ENCODE data around the gene GJD2. TPM values are rescaled to one million over a fixed set of nuclear protein-coding genes. Genes with fewer than 3 reads are reported as not detected.

Gene GJD2
- total RNA-seq (not detected), polyA plus RNA-seq (not detected)

DNA sequence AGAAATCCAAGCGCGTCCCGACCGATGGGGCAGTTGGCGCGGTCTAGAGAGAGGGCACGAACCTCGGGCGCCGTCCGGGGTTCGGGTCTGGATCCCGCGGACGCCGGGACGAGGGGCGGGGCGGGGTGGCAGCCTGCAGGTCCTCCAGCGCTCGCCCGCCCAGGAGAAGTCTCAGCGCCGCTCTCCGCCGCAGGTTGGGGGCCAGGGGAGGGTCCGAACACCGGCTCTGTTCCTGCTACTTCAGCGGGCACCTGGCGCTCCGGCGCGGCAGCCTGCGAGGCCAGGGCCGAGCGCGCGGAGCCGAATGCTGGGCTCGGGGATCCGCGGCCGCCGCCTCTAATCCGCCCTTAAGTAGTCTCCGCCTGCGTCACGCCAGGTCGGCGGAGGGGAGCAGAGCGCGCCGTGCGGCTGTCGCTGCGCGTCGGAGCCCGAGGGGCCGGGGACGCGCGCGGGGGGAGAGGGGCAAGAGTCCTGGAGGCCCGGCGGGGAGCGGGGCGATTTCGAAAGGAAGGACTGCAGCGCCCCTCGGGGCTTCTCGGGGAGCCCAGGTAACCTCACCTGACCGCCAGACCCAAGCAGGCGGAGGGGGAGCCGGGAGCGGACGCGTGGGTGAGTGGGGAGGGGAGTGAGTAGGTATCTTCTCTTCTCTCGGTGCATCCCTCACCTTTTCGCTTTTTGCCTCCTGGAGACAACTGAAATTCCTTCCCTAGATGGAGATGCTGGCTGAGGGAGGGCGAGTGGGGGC, at the start of gene GJD2:
GJD2 (minus strand) TSS at position 325 of the 745 bp plus-strand sequence. CDS start 510 bp downstream, outside the sequence.
- H3K9me3 ChIP-seq (ENCODE audit: low read length), result no peaks in the 10 kb centered on the region
- no peak for DNase-seq

DNA sequence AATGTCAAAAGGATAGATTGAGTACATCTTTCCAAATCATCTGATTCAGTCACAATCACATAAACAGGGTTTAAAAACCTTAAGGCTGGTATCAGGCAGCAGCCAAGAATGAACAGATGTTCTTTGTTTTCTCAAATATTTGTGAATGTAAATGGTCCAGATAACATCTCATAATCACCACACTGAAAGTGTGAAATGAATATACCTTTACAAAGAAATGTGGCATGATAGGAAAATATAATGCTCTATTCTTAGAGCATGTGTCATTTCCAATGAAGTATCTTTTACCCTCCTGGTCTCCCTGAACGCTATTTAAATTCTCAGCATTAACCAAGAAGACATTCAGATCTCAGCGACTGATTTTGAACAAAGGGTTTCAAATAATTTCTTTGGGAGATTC, 49.3 kb upstream of the GJD2 start:
- Histone ChIP-seq H3K9me3 (ENCODE audit: low read length) (no peaks in the 10 kb centered on the region), H3K27ac (ENCODE audit: low read depth, low read length) (no peak overlapping the region), H3K27me3 (ENCODE audit: insufficient read depth, low read length, poor library complexity, severe bottlenecking) (no peaks in the 10 kb centered on the region), H3K36me3 (ENCODE audit: insufficient read depth, low read length) (no peaks in the 10 kb centered on the region), H3K4me3 (ENCODE audit: low read length) (no peak overlapping the region), H3K4me1 (ENCODE audit: insufficient read depth, low read length) (no peaks in the 10 kb centered on the region)
- Mint-ChIP-seq H3K9me3 (peaks cover 3 to 12% (median 4%) of the 10 kb centered on the region in 5 donors), H3K27me3 (peaks cover 10 to 54% of the 10 kb centered on the region in 2 donors), H3K4me3 (no peak overlapping the region), H3K4me1 (no peaks in the 10 kb centered on the region), H3K27ac (no peak overlapping the region), H3K36me3 (no peaks in the 10 kb centered on the region)
- no peak for DNase-seq
- ChIA-PET POLR2A (no interaction called here), CTCF (no interaction called here)

More for the DNA sequence above, at the start of gene GJD2:
- Mint-ChIP-seq H3K27ac (no peak within 1 kb of the TSS), H3K9me3 (peaks cover 0 to 4% (median 0%) of the 10 kb centered on the region in 5 donors), H3K27me3 (peaks cover 40 to 77% of the 10 kb centered on the region in 2 donors), H3K4me3 (peak within 1 kb of the TSS in 4 of 7 donors; percentile 6 to 65 (median 14)), H3K36me3 (no peaks in the 10 kb centered on the region), H3K4me1 (peaks cover 0 to 6% (median 1%) of the 10 kb centered on the region in 3 donors)
- peaks cover 10% of the 10 kb centered on the region for H3K27me3 ChIP-seq (ENCODE audit: insufficient read depth, low read length, poor library complexity, severe bottlenecking)
- no peak within 1 kb of the TSS for H3K4me3 ChIP-seq (ENCODE audit: low read length)
- no peaks in the 10 kb centered on the region for H3K4me1 ChIP-seq (ENCODE audit: insufficient read depth, low read length)
- H3K36me3 ChIP-seq (ENCODE audit: insufficient read depth, low read length), result no peaks in the 10 kb centered on the region
- H3K27ac ChIP-seq (ENCODE audit: low read depth, low read length), result no peak within 1 kb of the TSS
- ChIA-PET POLR2A (no interaction called here), CTCF (no interaction called here)

GRCh38 chr15:34802803-34803750, 48.3 kb upstream of the GJD2 start:
- Histone ChIP-seq H3K27ac (ENCODE audit: low read depth, low read length) (no peak overlapping the region), H3K27me3 (ENCODE audit: insufficient read depth, low read length, poor library complexity, severe bottlenecking) (no peaks in the 10 kb centered on the region), H3K4me1 (ENCODE audit: insufficient read depth, low read length) (no peaks in the 10 kb centered on the region), H3K9me3 (ENCODE audit: low read length) (no peaks in the 10 kb centered on the region), H3K36me3 (ENCODE audit: insufficient read depth, low read length) (no peaks in the 10 kb centered on the region), H3K4me3 (ENCODE audit: low read length) (no peak overlapping the region)
- POLR2A ChIA-PET, result no interaction called here
- H3K9me3 Mint-ChIP-seq, result peaks cover 0 to 12% (median 3%) of the 10 kb centered on the region in 5 donors
- peaks cover 9 to 54% of the 10 kb centered on the region in 2 donors for H3K27me3 Mint-ChIP-seq
- no peaks in the 10 kb centered on the region for H3K4me1 Mint-ChIP-seq
- no peak overlapping the region for H3K27ac Mint-ChIP-seq
- H3K4me3 Mint-ChIP-seq, result no peak overlapping the region
- H3K36me3 Mint-ChIP-seq, result no peaks in the 10 kb centered on the region
- CTCF ChIA-PET, result no interaction called here
- DNase-seq, result no peak

DNA sequence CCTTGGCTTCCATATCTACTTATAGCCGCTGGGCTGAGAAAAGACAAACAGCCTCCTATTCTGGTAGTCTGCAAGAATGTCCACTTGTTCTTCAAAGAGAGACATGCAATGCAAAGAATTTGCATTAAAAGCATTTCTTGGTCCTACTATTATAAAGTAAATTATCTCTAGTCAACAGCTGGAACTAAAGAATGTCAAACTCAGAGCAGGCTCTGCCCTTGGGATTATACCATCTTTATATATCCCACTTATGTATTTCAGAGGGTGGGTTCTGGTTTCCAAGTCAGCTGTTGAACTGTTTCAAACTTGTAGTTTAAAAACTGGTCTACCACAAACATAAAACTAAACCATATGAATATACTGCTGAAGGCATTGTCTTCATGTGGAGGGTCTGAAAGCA, 47.6 kb upstream of the GJD2 start:
- H3K27ac Mint-ChIP-seq, result no peak overlapping the region
- Histone ChIP-seq H3K27ac (ENCODE audit: low read depth, low read length) (no peak overlapping the region), H3K9me3 (ENCODE audit: low read length) (no peaks in the 10 kb centered on the region), H3K27me3 (ENCODE audit: insufficient read depth, low read length, poor library complexity, severe bottlenecking) (no peaks in the 10 kb centered on the region), H3K4me1 (ENCODE audit: insufficient read depth, low read length) (no peaks in the 10 kb centered on the region), H3K4me3 (ENCODE audit: low read length) (no peak overlapping the region), H3K36me3 (ENCODE audit: insufficient read depth, low read length) (no peaks in the 10 kb centered on the region)
- ChIA-PET POLR2A (no interaction called here), CTCF (no interaction called here)
- H3K27me3 Mint-ChIP-seq, result peaks cover 9 to 58% of the 10 kb centered on the region in 2 donors
- no peaks in the 10 kb centered on the region for H3K4me1 Mint-ChIP-seq
- H3K4me3 Mint-ChIP-seq, result no peak overlapping the region
- no peak for DNase-seq
- peaks cover 0 to 9% (median 3%) of the 10 kb centered on the region in 5 donors for H3K9me3 Mint-ChIP-seq
- no peaks in the 10 kb centered on the region for H3K36me3 Mint-ChIP-seq

- Mint-ChIP-seq H3K4me1 (peaks cover 0 to under 1% (median 0%) of the 10 kb centered on the region in 3 donors), H3K27ac (no peak overlapping the region), H3K4me3 (no peak overlapping the region), H3K36me3 (no peaks in the 10 kb centered on the region), H3K9me3 (peaks cover 0 to 2% (median 0%) of the 10 kb centered on the region in 5 donors), H3K27me3 (peaks cover 10 to 66% of the 10 kb centered on the region in 2 donors)
- ChIA-PET POLR2A (no interaction called here), CTCF (no interaction called here)
- Histone ChIP-seq H3K4me1 (ENCODE audit: insufficient read depth, low read length) (no peaks in the 10 kb centered on the region), H3K27ac (ENCODE audit: low read depth, low read length) (no peak overlapping the region), H3K36me3 (ENCODE audit: insufficient read depth, low read length) (no peaks in the 10 kb centered on the region), H3K9me3 (ENCODE audit: low read length) (no peaks in the 10 kb centered on the region), H3K4me3 (ENCODE audit: low read length) (no peak overlapping the region), H3K27me3 (ENCODE audit: insufficient read depth, low read length, poor library complexity, severe bottlenecking) (no peaks in the 10 kb centered on the region)
- no peak for DNase-seq
Observed at GRCh38 chr15:34799149-34800101, 44.6 kb upstream of the GJD2 start.

DNA sequence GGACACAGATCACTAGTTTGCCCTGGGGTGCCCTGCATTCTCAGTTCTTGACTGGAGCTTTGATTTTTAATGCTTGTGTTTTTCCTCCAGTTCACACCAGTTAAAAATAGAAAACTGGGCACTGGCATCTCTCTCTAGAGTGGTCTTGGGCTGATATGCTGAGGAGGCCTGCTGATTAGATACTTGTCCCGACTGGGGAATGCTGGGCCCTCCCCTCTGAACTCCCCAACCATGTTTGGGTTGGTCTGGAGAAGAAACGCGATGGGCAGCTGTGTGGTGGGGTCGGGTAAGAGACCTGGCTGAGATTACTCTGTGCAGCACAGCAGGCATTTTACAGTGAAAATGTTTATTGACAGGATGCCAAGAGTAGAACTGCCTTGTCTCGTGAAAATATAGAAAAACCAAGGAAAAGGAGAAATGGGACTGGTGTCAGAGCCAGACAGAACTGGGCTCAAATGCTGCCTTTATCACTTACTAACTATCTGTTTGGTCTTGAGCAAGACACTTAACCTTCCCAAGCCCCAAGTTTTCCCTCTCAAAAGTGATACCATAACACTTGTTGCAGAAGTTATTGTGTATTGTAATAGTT, 42.1 kb upstream of the GJD2 start:
- H3K4me3 Mint-ChIP-seq, result no peak overlapping the region
- no peaks in the 10 kb centered on the region for H3K4me1 ChIP-seq (ENCODE audit: insufficient read depth, low read length)
- no peaks in the 10 kb centered on the region for H3K36me3 ChIP-seq (ENCODE audit: insufficient read depth, low read length)
- H3K9me3 ChIP-seq (ENCODE audit: low read length), result no peaks in the 10 kb centered on the region
- H3K27me3 ChIP-seq (ENCODE audit: insufficient read depth, low read length, poor library complexity, severe bottlenecking), result no peaks in the 10 kb centered on the region
- H3K9me3 Mint-ChIP-seq, result peaks cover 0 to 2% (median 0%) of the 10 kb centered on the region in 5 donors
- H3K27ac ChIP-seq (ENCODE audit: low read depth, low read length), result no peak overlapping the region
- CTCF ChIA-PET, result no interaction called here
- no peaks in the 10 kb centered on the region for H3K36me3 Mint-ChIP-seq
- H3K27me3 Mint-ChIP-seq, result peaks cover 21 to 77% of the 10 kb centered on the region in 2 donors
- H3K4me1 Mint-ChIP-seq, result peaks cover 0 to 3% (median 0%) of the 10 kb centered on the region in 3 donors
- H3K27ac Mint-ChIP-seq, result no peak overlapping the region
- POLR2A ChIA-PET, result no interaction called here
- no peak for DNase-seq
- no peak overlapping the region for H3K4me3 ChIP-seq (ENCODE audit: low read length)

DNA sequence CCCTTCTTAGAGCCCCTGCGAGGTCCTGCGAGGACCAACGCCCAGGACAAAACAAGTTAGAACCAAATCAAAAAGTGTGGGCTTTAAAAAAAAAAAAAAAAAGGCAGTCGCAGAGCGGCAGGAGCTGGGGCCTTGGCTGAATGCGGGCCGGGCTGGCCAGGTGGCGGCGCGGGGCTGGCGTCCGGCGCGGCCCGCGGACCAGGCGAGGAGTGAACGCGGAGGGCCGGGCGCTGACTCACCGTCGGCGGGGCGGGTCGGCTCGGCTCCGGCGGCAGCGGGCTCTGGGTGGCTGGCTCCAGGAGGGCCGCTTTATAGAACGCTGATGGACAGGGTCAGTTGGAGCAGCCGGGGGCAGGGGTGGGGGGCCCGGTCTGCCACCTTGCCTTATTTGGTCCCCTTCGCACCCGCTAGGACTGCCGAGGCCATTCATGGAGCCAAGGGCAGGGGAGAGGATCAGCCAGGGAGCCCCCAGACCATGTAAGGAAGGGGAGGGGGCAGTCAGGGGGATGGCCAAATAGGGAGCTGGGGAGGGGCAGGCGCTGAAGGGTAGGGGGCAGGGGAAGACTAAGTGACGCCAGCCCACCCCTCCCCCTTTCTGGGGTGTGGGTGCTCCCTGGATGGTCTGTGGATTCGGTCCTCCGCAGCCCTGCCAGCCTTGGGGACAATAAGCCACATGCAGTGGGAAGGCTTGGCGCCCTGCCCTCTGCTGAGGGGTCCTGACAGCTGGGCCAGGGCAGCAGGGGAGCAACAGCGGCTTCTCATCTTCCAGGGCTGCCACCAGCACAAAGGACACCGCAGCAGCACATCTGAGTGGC, 40.7 kb upstream of the GJD2 start, which contains the start of gene ACTC1:
ACTC1 (minus strand) TSS at position 283 of the 815 bp plus-strand sequence. CDS start 741 bp downstream, outside the sequence.
- H3K9me3 Mint-ChIP-seq, result peaks cover 0 to 2% (median 0%) of the 10 kb centered on the region in 5 donors
- H3K27ac Mint-ChIP-seq, result no peak within 1 kb of the TSS
- CTCF ChIA-PET, result no interaction called here
- peaks cover 0 to 3% (median 0%) of the 10 kb centered on the region in 3 donors for H3K4me1 Mint-ChIP-seq
- Histone ChIP-seq H3K36me3 (ENCODE audit: insufficient read depth, low read length) (no peaks in the 10 kb centered on the region), H3K9me3 (ENCODE audit: low read length) (no peaks in the 10 kb centered on the region), H3K4me1 (ENCODE audit: insufficient read depth, low read length) (no peaks in the 10 kb centered on the region), H3K27ac (ENCODE audit: low read depth, low read length) (no peak within 1 kb of the TSS), H3K27me3 (ENCODE audit: insufficient read depth, low read length, poor library complexity, severe bottlenecking) (no peaks in the 10 kb centered on the region), H3K4me3 (ENCODE audit: low read length) (no peak within 1 kb of the TSS)
- H3K27me3 Mint-ChIP-seq, result peaks cover 21 to 77% of the 10 kb centered on the region in 2 donors
- no peak within 1 kb of the TSS for H3K4me3 Mint-ChIP-seq
- POLR2A ChIA-PET, result no interaction called here
- H3K36me3 Mint-ChIP-seq, result no peaks in the 10 kb centered on the region
- no peak for DNase-seq
